RKO (cell line): ENCODE data around the gene TTC28.

Source experiments
- DNase-seq: peaks from one replicate; pipeline ENCODE4 v3.0.0-alpha.2; 2016; ENCODE audit warnings: low spot score

The TTC28 gene

DNA sequence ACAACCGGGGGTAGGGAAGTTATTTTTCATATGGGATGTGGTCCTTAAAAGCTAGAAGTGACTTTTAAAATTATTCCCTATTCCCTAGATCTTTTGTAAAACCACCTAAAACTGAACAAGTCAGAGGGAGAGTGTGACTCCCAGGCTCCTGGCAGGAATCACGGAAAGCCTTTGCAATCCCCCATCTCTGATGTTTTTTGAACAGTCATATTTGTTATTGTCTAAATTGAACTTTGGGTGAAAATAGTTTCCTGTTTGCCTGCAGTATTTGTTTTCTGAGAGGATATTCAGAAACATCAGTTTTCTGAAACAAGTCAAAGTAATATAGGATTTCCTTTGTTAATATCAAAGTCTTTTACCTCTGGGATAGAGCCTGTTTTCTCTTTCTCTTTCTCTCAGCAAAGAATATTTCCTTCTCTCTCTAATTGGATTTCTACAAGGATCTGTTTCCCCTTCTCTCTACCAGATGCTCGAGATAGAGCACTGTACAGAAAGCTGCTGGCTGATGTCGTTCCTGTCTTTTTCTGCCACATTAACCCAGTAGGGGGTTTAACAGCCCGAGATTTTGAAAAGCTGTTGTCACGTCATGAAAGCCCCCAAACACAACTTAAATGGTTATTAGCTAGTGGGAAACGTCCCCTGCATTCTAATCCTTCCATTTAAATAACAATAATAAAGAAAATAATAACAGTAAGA, 628.4 kb downstream of the TTC28 start:
- no peak for DNase-seq

GRCh38 chr22:28048529-28048928, 631.1 kb downstream of the TTC28 start:
- no peak for DNase-seq

DNA sequence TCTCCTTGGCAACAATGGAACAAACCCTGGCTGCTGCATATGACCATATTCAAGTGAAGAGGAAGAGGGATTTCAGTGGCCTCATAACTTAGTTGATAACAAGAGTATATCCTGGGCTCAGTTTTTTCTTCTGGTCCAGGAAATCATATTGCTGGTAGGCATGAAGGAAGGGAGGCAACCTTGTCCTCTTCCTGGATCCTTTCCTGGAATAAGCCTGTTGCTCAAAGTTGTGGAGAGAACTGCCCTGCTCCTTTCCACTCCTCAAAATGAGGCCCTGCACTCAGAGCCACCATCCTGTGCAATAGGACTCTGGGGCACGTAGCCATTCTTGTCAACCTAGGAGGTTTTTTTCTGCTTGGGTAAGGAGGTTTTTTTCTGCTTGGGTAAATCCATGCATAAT, 631.9 kb downstream of the TTC28 start:
- DNase-seq: no peak

DNA sequence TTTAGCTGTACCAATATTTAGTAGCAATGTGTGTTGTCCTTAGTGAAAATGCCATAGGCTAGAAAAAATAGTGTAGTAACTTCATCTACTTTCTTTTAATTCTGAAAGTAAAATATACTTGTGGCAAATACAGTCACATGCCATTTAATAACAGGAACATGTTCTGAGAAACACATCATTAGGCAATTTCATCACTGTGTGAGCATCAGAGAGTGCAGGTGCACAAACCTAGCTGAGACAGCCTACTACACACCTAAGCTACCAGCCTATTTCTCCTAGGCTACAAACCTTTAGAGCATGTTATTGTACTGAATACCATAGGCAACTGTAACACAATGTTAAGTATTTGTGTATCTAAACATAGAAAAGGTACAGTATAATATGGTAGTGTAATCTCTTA, 633.5 kb downstream of the TTC28 start:
- DNase-seq: no peak

DNA sequence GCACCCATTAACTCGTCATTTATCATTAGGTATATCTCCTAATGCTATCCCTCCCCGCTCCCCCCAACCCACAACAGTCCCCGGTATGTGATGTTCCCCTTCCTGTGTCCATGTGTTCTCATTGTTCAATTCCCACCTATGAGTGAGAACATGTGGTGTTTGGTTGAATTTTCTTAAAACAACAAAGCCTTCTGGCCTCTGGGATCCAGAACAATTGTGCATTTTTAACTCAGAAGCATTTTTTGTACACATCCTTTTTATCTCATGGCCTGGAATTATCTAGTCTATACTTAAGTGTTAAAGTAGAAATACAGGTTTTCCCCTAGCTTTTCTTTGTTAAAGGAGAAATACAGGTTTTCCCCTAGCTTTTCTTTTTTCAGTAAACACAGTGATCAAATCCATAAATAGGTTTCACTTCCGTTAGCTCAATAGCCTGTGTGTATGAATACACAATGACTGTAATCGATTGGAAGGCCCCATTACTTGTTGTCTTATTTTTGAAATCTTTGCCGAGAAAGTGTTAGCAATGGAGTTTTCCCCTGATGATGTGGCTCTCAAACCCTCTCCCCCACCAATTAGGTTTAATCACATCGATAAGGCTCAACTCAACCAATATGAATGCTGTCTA, 635.0 kb downstream of the TTC28 start:
- no peak for DNase-seq

DNA sequence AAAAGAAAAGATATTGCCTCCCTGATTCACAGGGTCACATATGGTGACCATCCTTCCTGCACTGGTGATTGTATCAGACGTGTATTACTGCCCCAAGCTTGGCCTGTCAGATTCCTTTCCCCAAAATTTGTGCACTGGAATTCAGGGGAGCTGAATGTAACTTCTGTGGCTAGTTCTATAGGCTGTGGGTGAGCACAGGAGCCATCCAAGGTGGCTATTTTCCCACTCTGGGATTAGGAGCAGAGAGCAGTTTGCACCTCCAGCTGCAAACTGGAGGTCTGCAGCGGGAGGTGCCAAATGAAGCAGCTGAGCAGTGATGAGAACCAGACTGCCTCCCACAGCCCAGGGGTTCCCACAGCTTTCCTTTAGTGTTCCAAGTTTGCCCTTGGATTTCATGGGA, 636.4 kb downstream of the TTC28 start:
- no peak for DNase-seq

GRCh38 chr22:28034760-28035401, 644.8 kb downstream of the TTC28 start:
- no peak for DNase-seq

DNA sequence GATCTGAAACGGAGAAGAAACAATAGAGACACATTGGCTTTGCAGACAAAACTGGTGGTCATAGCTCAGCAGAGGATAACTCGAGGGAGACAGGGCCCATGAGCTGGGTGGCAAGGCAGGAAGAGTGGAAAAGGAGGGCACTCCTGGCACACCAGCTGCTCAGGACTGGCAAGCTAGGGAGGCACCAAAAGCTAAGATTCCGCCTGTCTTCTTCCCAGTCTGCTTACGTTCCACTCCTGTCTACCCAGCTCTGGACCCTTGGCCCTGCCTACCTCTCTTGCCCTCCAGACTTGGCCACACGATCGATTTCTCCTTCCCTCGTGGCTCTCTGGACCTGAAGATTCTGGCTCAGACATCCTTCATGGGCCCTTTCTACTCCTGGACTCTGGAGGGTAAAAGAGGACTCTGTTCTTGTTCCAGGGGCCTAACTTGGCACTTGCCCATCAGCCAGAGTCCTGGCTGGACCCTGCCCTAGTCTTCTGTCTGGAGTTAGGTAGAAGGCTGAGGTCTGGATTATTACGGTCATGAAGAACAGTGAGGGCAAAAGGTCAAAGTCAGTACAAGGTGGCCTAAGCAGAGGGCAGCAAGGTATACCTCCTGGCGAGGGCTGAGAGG, 645.4 kb downstream of the TTC28 start:
- DNase-seq: no peak

DNA sequence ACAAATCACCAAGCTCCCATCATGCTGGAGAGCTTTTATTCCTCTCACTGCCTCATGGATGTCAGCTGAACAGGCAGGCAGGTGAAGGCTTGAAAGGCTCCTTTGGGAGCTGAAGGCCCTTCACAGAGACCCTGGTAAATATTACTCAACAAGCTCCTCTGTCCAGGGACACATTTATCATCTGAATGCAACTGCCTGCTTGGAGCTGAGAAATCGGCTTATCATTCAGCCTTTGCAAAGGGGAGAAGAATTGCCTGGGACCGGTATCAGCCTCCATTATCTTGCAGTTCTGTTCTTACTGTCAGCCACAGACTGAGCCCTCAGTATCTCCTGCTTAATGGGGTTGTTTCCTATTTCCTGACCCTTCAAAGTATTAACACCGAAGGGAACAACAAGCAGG, 646.8 kb downstream of the TTC28 start:
- DNase-seq: no peak

DNA sequence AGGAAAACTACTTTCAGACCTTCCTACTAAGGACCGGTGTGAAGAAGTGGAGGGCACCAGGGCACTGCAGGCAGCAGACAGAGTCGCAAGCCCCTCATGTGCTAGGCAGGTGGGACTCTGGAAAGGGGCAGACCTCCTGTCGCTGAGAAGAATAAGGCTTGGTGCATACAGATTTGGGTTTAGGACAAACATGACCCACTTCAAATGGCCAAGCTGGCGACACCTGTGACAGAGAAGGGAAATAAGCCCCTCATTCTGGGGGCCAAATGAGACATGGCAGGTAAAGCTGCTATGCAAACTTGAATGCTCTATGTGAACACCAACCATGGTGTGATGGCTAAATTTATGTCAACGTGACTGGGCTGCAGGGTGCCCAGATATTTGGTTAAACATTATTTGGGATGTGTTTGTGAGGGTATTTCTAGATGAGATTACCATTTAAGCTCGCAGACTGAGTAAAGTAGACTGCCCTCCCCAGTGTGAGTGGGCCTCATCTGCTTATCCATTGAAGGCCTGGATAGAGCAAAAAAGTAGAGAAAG, 648.2 kb downstream of the TTC28 start:
- DNase-seq: no peak

GRCh38 chr22:28030473-28030872, 649.2 kb downstream of the TTC28 start:
- no peak for DNase-seq

DNA sequence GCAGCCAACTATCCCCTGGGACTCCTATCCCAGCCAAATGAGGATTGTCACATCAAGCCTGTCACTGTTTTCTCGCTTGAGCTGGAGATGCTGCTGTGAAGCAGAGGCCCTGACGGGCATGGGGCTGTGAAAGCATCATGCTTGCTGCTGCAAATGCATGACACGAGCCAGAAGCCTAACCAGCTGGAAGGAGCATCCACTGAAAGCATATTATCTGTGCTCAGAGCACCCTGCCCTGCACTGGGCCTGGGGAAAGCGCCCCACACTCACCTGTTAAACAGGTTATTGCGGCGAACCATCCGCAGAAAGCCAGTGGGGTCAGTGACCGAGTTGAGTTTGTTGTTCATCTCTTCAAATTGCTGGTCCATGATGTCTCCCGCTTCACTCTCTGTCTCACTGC, 649.7 kb downstream of the TTC28 start:
- DNase-seq: no peak

- peak; percentile 12 for DNase-seq
These were observed 650.3 kb downstream of the TTC28 start for GRCh38 chr22:28029201-28029948.

GRCh38 chr22:28027453-28028448, 651.9 kb downstream of the TTC28 start:
- DNase-seq: no peak

DNA sequence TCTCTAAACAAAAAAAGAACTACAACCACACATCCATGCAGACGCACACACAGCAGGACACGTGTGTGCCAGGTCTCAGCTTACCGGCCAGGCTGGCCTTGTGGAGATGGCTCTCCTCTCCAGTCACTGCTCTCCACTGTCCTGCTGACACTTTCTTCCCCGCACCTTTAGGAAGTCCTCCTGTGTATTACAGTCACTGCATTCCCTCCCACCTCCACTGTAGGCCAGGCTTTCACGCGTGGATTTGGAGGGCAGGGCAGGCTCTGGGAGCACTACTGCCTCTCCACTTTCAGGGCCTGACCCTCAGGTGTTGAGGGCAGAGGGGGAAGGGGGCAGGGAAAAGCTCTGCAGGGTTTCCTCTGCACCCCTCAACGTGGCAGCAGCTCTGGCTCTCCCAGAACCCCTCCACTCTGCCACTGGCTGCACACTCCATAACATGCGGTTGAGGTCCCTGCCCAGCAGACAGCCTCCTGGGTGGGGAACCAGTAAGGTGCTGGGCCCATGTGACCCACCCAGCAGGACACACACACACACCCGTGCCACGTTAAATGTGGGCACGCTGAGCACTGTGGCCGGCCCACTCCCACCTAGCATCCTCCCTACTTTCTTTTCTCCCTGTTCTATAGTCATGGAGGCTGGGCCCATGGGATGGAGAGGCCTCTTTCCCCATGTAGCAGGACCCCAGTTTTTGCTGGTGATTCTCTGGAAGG, 653.6 kb downstream of the TTC28 start:
- DNase-seq: no peak

GRCh38 chr22:28025333-28025732, 654.3 kb downstream of the TTC28 start:
- no peak for DNase-seq

DNA sequence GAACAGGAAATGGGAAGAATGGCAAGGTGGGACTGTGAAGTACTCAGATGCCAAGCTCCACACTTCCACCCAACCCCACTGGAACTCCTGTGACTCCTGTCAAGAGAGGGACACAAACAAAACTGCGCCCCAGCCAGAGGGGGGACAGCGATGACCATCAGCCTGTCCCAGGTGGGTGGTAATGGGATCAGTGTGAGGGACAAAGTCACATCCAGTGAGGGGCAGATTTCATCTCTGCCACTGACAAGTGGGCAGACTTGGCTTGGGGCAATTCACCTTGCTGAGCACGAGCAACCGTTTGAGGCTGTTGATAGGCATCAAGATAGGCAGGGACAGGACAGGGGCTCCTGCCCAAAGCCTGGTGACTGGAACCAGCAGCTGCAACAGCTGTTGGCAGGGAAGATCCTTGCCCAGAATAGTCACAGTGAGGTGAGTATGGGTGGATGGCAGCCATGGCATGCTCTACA, 655.2 kb downstream of the TTC28 start:
- DNase-seq: no peak

DNA sequence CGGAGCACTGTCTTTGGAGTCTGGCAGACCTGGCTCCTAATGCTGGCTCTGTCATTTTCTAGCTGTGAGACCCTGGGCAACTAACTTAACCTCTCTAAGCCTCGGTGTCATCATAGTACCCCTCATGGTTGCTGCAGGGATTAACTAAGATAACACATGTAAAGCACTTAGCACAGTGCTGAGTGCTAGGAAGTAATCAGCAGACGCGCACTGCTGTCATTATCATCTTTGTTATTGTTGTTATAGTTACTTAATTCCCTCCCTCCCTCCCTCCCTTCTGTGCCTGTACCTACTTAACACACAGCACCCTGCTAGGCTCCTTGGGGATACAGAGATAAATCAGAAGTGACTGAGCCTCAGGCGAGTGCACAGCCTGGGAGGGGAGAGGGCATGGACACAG, 655.9 kb downstream of the TTC28 start:
- DNase-seq: no peak

GRCh38 chr22:28023036-28023435, 656.6 kb downstream of the TTC28 start:
- DNase-seq: no peak
